MM.1S (cell line): Measurements from ENCODE around the gene GALNT5.

ENCODE experiments used
- DNase-seq: peaks from one replicate; pipeline ENCODE4 v3.0.0-alpha.2; 2015
- H2AFZ ChIP-seq: fragments of 300-600 bp; sonication (generic); 2 replicates; pipeline ENCODE4 v1.6.0; 2016; ENCODE audit warnings: antibody characterized with exemption, low read length
- H3F3A ChIP-seq: fragments of 300-600 bp; sonication (generic); 2 replicates; pipeline ENCODE4 v1.6.1; 2016; ENCODE audit warnings: mild to moderate bottlenecking, antibody characterized with exemption, low read length, moderate library complexity, mixed read lengths; ENCODE audit not compliant: insufficient read depth
- H3K27ac ChIP-seq: fragments of 300-600 bp; sonication (generic); 2 replicates; pipeline ENCODE4 v1.5.1; 2016; ENCODE audit warnings: mild to moderate bottlenecking, low read length
- H3K27me3 ChIP-seq: fragments of 300-600 bp; sonication (generic); replicated peaks from 2 replicates; pipeline ENCODE4 v1.6.0; 2016; ENCODE audit warnings: low read length; ENCODE audit not compliant: insufficient read depth
- H3K36me3 ChIP-seq: fragments of 300-600 bp; sonication (generic); replicated peaks from 2 replicates; pipeline ENCODE4 v1.6.1; 2016; ENCODE audit warnings: mild to moderate bottlenecking, low read length, mixed read lengths; ENCODE audit not compliant: insufficient read depth
- H3K4me1 ChIP-seq: fragments of 300-600 bp; sonication (generic); 2 replicates; pipeline ENCODE4 v1.6.1; 2016; ENCODE audit warnings: low read length, mixed read lengths
- H3K4me2 ChIP-seq: fragments of 300-600 bp; sonication (generic); 2 replicates; pipeline ENCODE4 v1.6.0; 2016; ENCODE audit warnings: low read depth, low read length
- H3K4me3 ChIP-seq: fragments of 300-600 bp; sonication (generic); 2 replicates; pipeline ENCODE4 v1.5.1; 2016; ENCODE audit warnings: low read length, mixed read lengths
- H3K79me2 ChIP-seq: fragments of 300-600 bp; sonication (generic); 2 replicates; pipeline ENCODE4 v1.6.1; 2016; ENCODE audit warnings: mixed run types, low read length, mixed read lengths
- H3K9ac ChIP-seq: fragments of 300-600 bp; sonication (generic); 2 replicates; pipeline ENCODE4 v1.6.1; 2016; ENCODE audit warnings: low read length, mixed read lengths
- H3K9me2 ChIP-seq: fragments of 300-600 bp; sonication (generic); replicated peaks from 2 replicates; pipeline ENCODE4 v1.6.1; 2016; ENCODE audit warnings: mild to moderate bottlenecking, low read length, mixed read lengths; ENCODE audit not compliant: insufficient read depth
- H3K9me3 ChIP-seq: fragments of 300-600 bp; sonication (generic); replicated peaks from 2 replicates; pipeline ENCODE4 v1.6.1; 2016; ENCODE audit warnings: mild to moderate bottlenecking, low read length, mixed read lengths; ENCODE audit not compliant: insufficient read depth
- H4K20me1 ChIP-seq: fragments of 300-600 bp; sonication (generic); 2 replicates; pipeline ENCODE4 v1.6.1; 2016; ENCODE audit warnings: mild to moderate bottlenecking, low read length, moderate library complexity, mixed read lengths; ENCODE audit not compliant: insufficient read depth
- EZH2 ChIP-seq: fragments of 300-600 bp; sonication (generic); optimal IDR thresholded peaks from 2 replicates; pipeline ENCODE3; 2017; ENCODE audit warnings: low read depth, mild to moderate bottlenecking, antibody characterized with exemption, low read length, mixed read lengths
- EZH2phosphoT487 ChIP-seq: fragments of 300-600 bp; sonication (generic); IDR thresholded peaks from 2 replicates; pipeline ENCODE4 v1.6.1; 2018; ENCODE audit warnings: antibody characterized with exemption, low read length
- TF ChIP-seq, protein P1 (sequence below): fragments of 300-600 bp; sonication (generic); IDR thresholded peaks from 2 replicates; pipeline ENCODE4 v1.5.1; 2016; ENCODE audit warnings: antibody characterized with exemption, low read length, mixed read lengths

The GALNT5 gene

DNA sequence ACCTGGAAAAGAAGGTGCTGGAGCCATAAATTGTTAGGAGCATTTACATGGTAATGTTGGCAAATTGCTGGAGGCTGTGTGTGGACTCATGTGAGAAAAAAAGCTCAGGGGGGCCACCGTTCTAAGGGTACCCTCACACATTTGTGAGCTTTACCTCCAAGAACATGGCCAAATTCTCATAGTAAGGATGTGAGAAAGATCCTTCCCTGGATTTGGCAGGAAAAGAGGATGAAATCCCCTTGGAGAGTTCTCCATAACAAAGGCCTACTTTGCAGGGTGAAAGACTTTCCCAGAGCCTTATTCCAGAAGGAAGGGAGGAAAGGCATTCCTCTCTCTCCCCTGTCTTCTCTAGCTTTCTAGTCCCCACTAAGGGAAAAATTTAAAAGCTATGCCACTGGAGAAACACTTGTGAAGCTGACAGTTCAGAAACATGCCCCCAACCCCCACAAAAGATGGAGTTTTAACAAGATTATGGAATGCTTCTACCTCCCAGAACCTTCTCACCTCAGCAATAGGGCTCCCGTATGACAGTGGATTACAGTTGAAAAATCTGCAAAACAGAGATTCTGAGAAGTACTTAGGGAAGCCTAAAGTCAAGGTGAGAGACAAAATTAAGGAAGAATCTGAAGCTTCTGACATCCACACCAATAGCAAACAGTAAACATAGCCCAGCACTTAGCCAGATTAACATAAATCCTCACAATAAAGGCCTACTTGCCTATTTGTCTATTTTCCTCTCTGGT lies 88.3 kb downstream of the GALNT5 start:
- Histone ChIP-seq H3K9me3 (no peaks in the 10 kb centered on the region), H3F3A (no peaks in the 10 kb centered on the region), H2AFZ (no peak overlapping the region), H3K4me1 (peaks cover 8% of the 10 kb centered on the region), H4K20me1 (no peaks in the 10 kb centered on the region), H3K4me2 (no peak overlapping the region), H3K27ac (no peak overlapping the region), H3K27me3 (no peaks in the 10 kb centered on the region), H3K9me2 (no peaks in the 10 kb centered on the region), H3K79me2 (no peaks in the 10 kb centered on the region), H3K4me3 (no peak overlapping the region), H3K9ac (no peak overlapping the region), H3K36me3 (no peaks in the 10 kb centered on the region)
- TF ChIP-seq, protein P1, sequence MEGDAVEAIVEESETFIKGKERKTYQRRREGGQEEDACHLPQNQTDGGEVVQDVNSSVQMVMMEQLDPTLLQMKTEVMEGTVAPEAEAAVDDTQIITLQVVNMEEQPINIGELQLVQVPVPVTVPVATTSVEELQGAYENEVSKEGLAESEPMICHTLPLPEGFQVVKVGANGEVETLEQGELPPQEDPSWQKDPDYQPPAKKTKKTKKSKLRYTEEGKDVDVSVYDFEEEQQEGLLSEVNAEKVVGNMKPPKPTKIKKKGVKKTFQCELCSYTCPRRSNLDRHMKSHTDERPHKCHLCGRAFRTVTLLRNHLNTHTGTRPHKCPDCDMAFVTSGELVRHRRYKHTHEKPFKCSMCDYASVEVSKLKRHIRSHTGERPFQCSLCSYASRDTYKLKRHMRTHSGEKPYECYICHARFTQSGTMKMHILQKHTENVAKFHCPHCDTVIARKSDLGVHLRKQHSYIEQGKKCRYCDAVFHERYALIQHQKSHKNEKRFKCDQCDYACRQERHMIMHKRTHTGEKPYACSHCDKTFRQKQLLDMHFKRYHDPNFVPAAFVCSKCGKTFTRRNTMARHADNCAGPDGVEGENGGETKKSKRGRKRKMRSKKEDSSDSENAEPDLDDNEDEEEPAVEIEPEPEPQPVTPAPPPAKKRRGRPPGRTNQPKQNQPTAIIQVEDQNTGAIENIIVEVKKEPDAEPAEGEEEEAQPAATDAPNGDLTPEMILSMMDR = no peak
- no peak for TF ChIP-seq EZH2phosphoT487
- TF ChIP-seq EZH2 = no peak
- no peak for DNase-seq

DNA sequence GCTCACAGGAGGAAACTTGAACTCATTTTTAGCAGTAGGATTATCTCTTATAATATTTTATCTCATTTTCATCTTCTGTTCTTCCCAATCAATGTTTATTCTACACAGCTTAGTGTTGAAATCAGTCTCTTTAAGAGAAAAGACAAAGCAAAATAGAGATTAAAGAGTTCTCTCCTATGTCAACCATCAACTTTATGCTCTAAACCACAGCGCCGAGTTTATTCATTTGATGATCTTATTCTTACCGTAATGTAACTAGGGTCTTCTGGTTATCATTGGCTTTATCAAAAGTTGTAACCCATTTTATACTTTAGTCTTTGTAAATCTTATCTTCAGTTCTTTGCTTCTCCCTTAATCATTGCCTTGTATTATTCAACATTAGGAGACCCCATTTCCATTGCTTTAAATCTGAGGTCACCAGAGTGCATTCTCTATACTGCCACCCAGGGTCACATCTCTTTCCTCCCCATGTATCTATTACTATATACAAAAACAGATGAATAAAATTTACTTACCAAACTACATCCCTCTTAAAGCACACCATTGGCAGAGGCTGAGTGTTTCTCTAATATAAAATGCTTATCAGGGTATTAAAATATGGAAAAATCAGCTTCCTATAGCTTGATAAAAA lies 90.9 kb downstream of the GALNT5 start:
- Histone ChIP-seq H3K4me3 (no peak overlapping the region), H3K9me2 (no peaks in the 10 kb centered on the region), H3K27me3 (no peaks in the 10 kb centered on the region), H3F3A (no peaks in the 10 kb centered on the region), H3K4me2 (no peak overlapping the region), H3K9ac (no peak overlapping the region), H3K79me2 (no peaks in the 10 kb centered on the region), H3K4me1 (no peaks in the 10 kb centered on the region), H4K20me1 (no peaks in the 10 kb centered on the region), H3K9me3 (no peaks in the 10 kb centered on the region), H3K27ac (no peak overlapping the region), H2AFZ (no peak overlapping the region), H3K36me3 (no peaks in the 10 kb centered on the region)
- TF ChIP-seq EZH2 (no peak), EZH2phosphoT487 (no peak)
- TF ChIP-seq, protein P1 = no peak
- no peak for DNase-seq

DNA sequence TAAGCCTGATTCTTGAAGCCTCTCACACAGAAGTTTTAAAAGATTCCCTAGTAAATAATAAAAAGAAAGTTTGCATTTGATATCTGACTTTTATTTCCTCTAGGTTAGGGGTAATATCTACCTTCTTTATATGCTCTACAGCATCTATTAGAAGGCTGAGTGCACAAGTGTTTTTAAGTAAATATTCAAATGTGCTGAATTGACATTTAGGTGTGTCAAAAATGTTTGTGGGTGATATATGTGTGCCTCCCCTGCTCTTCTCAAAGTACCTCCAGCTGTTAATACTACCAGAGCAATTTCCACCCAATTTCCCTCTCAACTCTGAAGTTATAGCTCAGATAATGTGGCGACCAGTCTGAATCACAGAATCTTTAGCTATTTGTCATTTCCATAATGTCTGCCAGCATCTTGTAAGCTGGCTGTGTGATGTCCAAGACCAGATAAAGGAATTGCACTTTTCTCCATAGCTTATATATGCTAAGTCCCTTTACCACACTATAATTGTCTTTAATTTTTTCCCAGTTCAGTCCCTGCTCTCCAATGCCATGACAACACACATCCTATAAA lies 92.5 kb downstream of the GALNT5 start:
- H3K27ac ChIP-seq = no peak overlapping the region
- no peaks in the 10 kb centered on the region for H3K9me3 ChIP-seq
- no peak for DNase-seq
- no peak for TF ChIP-seq EZH2phosphoT487
- TF ChIP-seq, protein P1 = no peak
- no peak for TF ChIP-seq EZH2
- H3K4me1 ChIP-seq = no peaks in the 10 kb centered on the region
- no peaks in the 10 kb centered on the region for H3K36me3 ChIP-seq
- H4K20me1 ChIP-seq = no peaks in the 10 kb centered on the region
- H3K27me3 ChIP-seq = no peaks in the 10 kb centered on the region
- H3K79me2 ChIP-seq = no peaks in the 10 kb centered on the region
- H3K4me2 ChIP-seq = no peak overlapping the region
- no peak overlapping the region for H2AFZ ChIP-seq
- H3K9ac ChIP-seq = no peak overlapping the region
- H3K4me3 ChIP-seq = no peak overlapping the region
- H3F3A ChIP-seq = no peaks in the 10 kb centered on the region
- H3K9me2 ChIP-seq = no peaks in the 10 kb centered on the region
